IPS-18c (cell line): ENCODE measurements around the gene RUBCN.
"Not testable (repeated sequence)": the region's sequence is repeated elsewhere in the genome, so short reads cannot be mapped to it uniquely, and the experiment has no call there.

ENCODE experiments used
- H3K4me3 ChIP-seq: 2 replicates; pipeline ENCODE4 v1.7.0; 2013; ENCODE audit warnings: low read depth, mild to moderate bottlenecking, low read length, moderate library complexity; ENCODE audit not compliant: insufficient read depth
- H3K9me3 ChIP-seq: one replicate; pipeline ENCODE4 v1.6.1; 2013; ENCODE audit warnings: mild to moderate bottlenecking, low read length, moderate library complexity; ENCODE audit not compliant: control insufficient read depth, insufficient read depth

The RUBCN gene

GRCh38 chr3:197667968-197668367, 68.7 kb downstream of the RUBCN start:
- Histone ChIP-seq H3K4me3 (no peak overlapping the region), H3K9me3 (no peaks in the 10 kb centered on the region)

- H3K4me3 ChIP-seq, H3K9me3 ChIP-seq: not testable (repeated sequence)
Measured at GRCh38 chr3:197667293-197667692, 69.4 kb downstream of the RUBCN start.

GRCh38 chr3:197666221-197666842, 70.4 kb downstream of the RUBCN start:
- not testable (repeated sequence) for H3K9me3 ChIP-seq

GRCh38 chr3:197665549-197665948, 71.2 kb downstream of the RUBCN start:
- not testable (repeated sequence) for H3K4me3 ChIP-seq, H3K9me3 ChIP-seq

More at GRCh38 chr3:197666221-197666842, 70.4 kb downstream of the RUBCN start:
- H3K4me3 ChIP-seq: not testable (repeated sequence)

- not testable (repeated sequence) for H3K4me3 ChIP-seq, H3K9me3 ChIP-seq
Measured at GRCh38 chr3:197665142-197665491, 71.6 kb downstream of the RUBCN start.

GRCh38 chr3:197664414-197665141, 72.1 kb downstream of the RUBCN start:
- H3K4me3 ChIP-seq, H3K9me3 ChIP-seq: not testable (repeated sequence)

- not testable (repeated sequence) for H3K9me3 ChIP-seq, H3K4me3 ChIP-seq
Measured at GRCh38 chr3:197663367-197664140, 73.2 kb downstream of the RUBCN start.

- not testable (repeated sequence) for H3K9me3 ChIP-seq, H3K4me3 ChIP-seq
Measured at GRCh38 chr3:197662352-197662751, 74.4 kb downstream of the RUBCN start.

- not testable (repeated sequence) for H3K4me3 ChIP-seq, H3K9me3 ChIP-seq
Measured at GRCh38 chr3:197661874-197662273, 74.8 kb downstream of the RUBCN start.

- not testable (repeated sequence) for H3K9me3 ChIP-seq, H3K4me3 ChIP-seq
Measured at GRCh38 chr3:197661234-197661834, 75.4 kb downstream of the RUBCN start.

- H3K9me3 ChIP-seq, H3K4me3 ChIP-seq: not testable (repeated sequence)
Measured at GRCh38 chr3:197659701-197660100, 77.0 kb downstream of the RUBCN start.

- H3K4me3 ChIP-seq: not testable (repeated sequence)
Measured at GRCh38 chr3:197659144-197659543, 77.6 kb downstream of the RUBCN start.

GRCh38 chr3:197658706-197659105, 78.0 kb downstream of the RUBCN start:
- not testable (repeated sequence) for H3K4me3 ChIP-seq, H3K9me3 ChIP-seq

More at GRCh38 chr3:197659144-197659543, 77.6 kb downstream of the RUBCN start:
- not testable (repeated sequence) for H3K9me3 ChIP-seq

- H3K4me3 ChIP-seq, H3K9me3 ChIP-seq: not testable (repeated sequence)
Measured at GRCh38 chr3:197657541-197658292, 79.0 kb downstream of the RUBCN start.

- not testable (repeated sequence) for H3K9me3 ChIP-seq, H3K4me3 ChIP-seq
Measured at GRCh38 chr3:197656960-197657359, 79.7 kb downstream of the RUBCN start.

- not testable (repeated sequence) for H3K9me3 ChIP-seq, H3K4me3 ChIP-seq
Measured at GRCh38 chr3:197656129-197656528, 80.6 kb downstream of the RUBCN start.

- not testable (repeated sequence) for H3K4me3 ChIP-seq
Measured at GRCh38 chr3:197654998-197655330, 81.7 kb downstream of the RUBCN start.

More at GRCh38 chr3:197654998-197655330, 81.7 kb downstream of the RUBCN start:
- not testable (repeated sequence) for H3K9me3 ChIP-seq
